HepG2 (cell line): ENCODE data around the gene PDE4D. TPM values are rescaled to one million over a fixed set of nuclear protein-coding genes. Genes with fewer than 3 reads are reported as not detected.
A peak's percentile ranks its signal among the peaks of the same experiment; 100 is the strongest.

Source experiments
- ATAC-seq: fragments of 200-7000 bp; cut with Tn5 transposase; 3 replicates; pipeline ENCODE4 v1.9.1; 2020; ENCODE audit warnings: mild to moderate bottlenecking, moderate library complexity
- BruUV-seq: library from RNA; stranded (reverse); fragments of 400-500 nt; replicated peaks from 2 replicates; lab custom pipeline; 2021; lab: Mats Ljungman, UMichigan
- CTCF ChIA-PET: fragments of 300-600 bp; formaldehyde crosslinking; extraction: SDS; loops from one replicate; lab custom pipeline; 2021; ENCODE audit warnings: low total read pairs, inconsistent platforms, low intra/inter-chr PET ratio; lab: Yijun Ruan, JAX
- POLR2A ChIA-PET: fragments of 350-600 bp; sonication (Branson Sonifier 250); formaldehyde crosslinking; loops from one replicate; lab custom pipeline; 2020; ENCODE audit warnings: antibody characterized with exemption, inconsistent platforms; lab: Yijun Ruan, JAX
- DNase-seq: peaks from one replicate; pipeline ENCODE4 v3.0.0-alpha.2; 2015; ENCODE audit warnings: low spot score
- FAIRE-seq: peaks from 3 replicates; lab custom pipeline; 2011; peaks lifted over from hg19 to GRCh38; lab: Jason Lieb, UNC
- H2AFZ ChIP-seq: one replicate; pipeline ENCODE4 v1.6.1; 2011; ENCODE audit warnings: low read length, inconsistent platforms
- H3K27ac ChIP-seq: fragments of 300-600 bp; 3 replicates; pipeline ENCODE4 v1.8.0; 2011; ENCODE audit warnings: mixed run types, mild to moderate bottlenecking, mixed read lengths, low read length, inconsistent platforms; ENCODE audit not compliant: insufficient read depth; ENCODE audit errors: extremely low read length
- H3K27me3 ChIP-seq, 2 experiments: fragments of 200-600 bp in 1 of 2; 2 replicates in 1 of 2; 3 replicates in 1 of 2; pipeline versions ENCODE4 v1.6.0 to v1.8.0; 2011; ENCODE audit warnings: low read length in 2 of 2, mild to moderate bottlenecking in 2 of 2, moderate library complexity in 2 of 2, inconsistent platforms in 1 of 2; ENCODE audit not compliant: insufficient read depth in 2 of 2, control insufficient read depth in 1 of 2
- H3K36me3 ChIP-seq, 2 experiments: fragments of 200-600 bp in 1 of 2; replicated peaks in 1 of 2; 2 replicates in 1 of 2; 3 replicates in 1 of 2; pipeline versions ENCODE4 v1.5.1 to v1.8.0; 2011; ENCODE audit warnings: low read length in 2 of 2, inconsistent platforms in 1 of 2; ENCODE audit not compliant: insufficient read depth in 2 of 2, control insufficient read depth in 1 of 2
- H3K4me1 ChIP-seq: 2 replicates; pipeline ENCODE4 v1.5.1; 2012; ENCODE audit warnings: low read length, inconsistent platforms; ENCODE audit not compliant: insufficient read depth
- H3K4me2 ChIP-seq: 2 replicates; pipeline ENCODE4 v1.6.0; 2011; ENCODE audit warnings: low read depth, low read length, inconsistent platforms
- H3K4me3 ChIP-seq, 3 experiments: fragments of 200-600 bp in 1 of 3; sonication (generic), shearing (Covaris generic) in 1 of 3; replicated peaks in 1 of 3; 2 replicates each; pipeline ENCODE4 v1.5.1; 2011 to 2016; ENCODE audit warnings: low read length in 3 of 3, inconsistent platforms in 2 of 3, low read depth in 2 of 3, mild to moderate bottlenecking in 2 of 3, control low read depth in 1 of 3, mixed read lengths in 1 of 3; ENCODE audit not compliant: insufficient read depth in 1 of 3
- H3K79me2 ChIP-seq: one replicate; pipeline ENCODE4 v1.6.1; 2011; ENCODE audit warnings: low read length, inconsistent platforms; ENCODE audit not compliant: insufficient read depth
- H3K9ac ChIP-seq: 2 replicates; pipeline ENCODE4 v1.6.0; 2011; ENCODE audit warnings: mild to moderate bottlenecking, low read depth, low read length, inconsistent platforms; ENCODE audit not compliant: insufficient read depth
- H3K9me3 ChIP-seq: 2 replicates; pipeline ENCODE4 v1.5.1; 2012; ENCODE audit warnings: mild to moderate bottlenecking, low read length
- H4K20me1 ChIP-seq: 2 replicates; pipeline ENCODE4 v1.6.0; 2011; ENCODE audit warnings: inconsistent platforms, mild to moderate bottlenecking, low read length, moderate library complexity; ENCODE audit not compliant: insufficient read depth
- CREB1 ChIP-seq, 2 experiments: fragments of 450-650 bp in 1 of 2; IDR thresholded peaks; 2 replicates each; pipeline ENCODE4 v1.6.1; 2016 to 2017; ENCODE audit warnings: control low read depth in 1 of 2, mild to moderate bottlenecking in 1 of 2, missing compliant biosample characterization in 1 of 2, missing genetic modification characterization in 1 of 2
- HNRNPH1 ChIP-seq: fragments of 200-400 bp; formaldehyde crosslinking; optimal IDR thresholded peaks from 2 replicates; pipeline ENCODE3; 2017; ENCODE audit warnings: mild to moderate bottlenecking, low read depth, low read length
- NR2F2 ChIP-seq: IDR thresholded peaks from 2 replicates; pipeline ENCODE4 v1.6.1; 2012; ENCODE audit warnings: low read depth, inconsistent platforms, borderline replicate concordance
- NR3C1 ChIP-seq: sonication (generic); formaldehyde crosslinking; IDR thresholded peaks from 2 replicates; pipeline ENCODE4 v1.4.0; 2020; ENCODE audit warnings: missing genetic modification reagents
- SOX13 ChIP-seq, 3 experiments: fragments of 450-650 bp in 1 of 3; sonication (generic) in 1 of 3; formaldehyde crosslinking in 1 of 3; IDR thresholded peaks in 2 of 3; conservative IDR thresholded peaks in 1 of 3; 2 replicates each; pipeline versions ENCODE4 v1.5.0 to v1.6.1; 2016 to 2020; ENCODE audit warnings: antibody characterized with exemption in 1 of 3, mild to moderate bottlenecking in 1 of 3, missing compliant biosample characterization in 1 of 3, missing genetic modification reagents in 1 of 3, moderate library complexity in 1 of 3
- SOX6 ChIP-seq, 2 experiments: fragments of 450-650 bp in 1 of 2; sonication (generic) in 1 of 2; formaldehyde crosslinking in 1 of 2; IDR thresholded peaks; 2 replicates each; pipeline versions ENCODE4 v1.4.0 to v1.6.1; 2017 to 2020; ENCODE audit warnings: antibody characterized with exemption in 1 of 2, mild to moderate bottlenecking in 1 of 2, missing genetic modification reagents in 1 of 2
- ZBTB20 ChIP-seq: sonication (generic); formaldehyde crosslinking; IDR thresholded peaks from 2 replicates; pipeline ENCODE4 v1.8.1; 2023; ENCODE audit warnings: missing genetic modification reagents, low read depth, mild to moderate bottlenecking, borderline replicate concordance
- ZNF121 ChIP-seq: sonication (generic); formaldehyde crosslinking; IDR thresholded peaks from 2 replicates; pipeline ENCODE4 v1.5.0; 2020; ENCODE audit warnings: mild to moderate bottlenecking, missing genetic modification reagents
- ZSCAN29 ChIP-seq: sonication (generic); formaldehyde crosslinking; conservative IDR thresholded peaks from 2 replicates; pipeline ENCODE4 v1.4.0; 2020; ENCODE audit warnings: mild to moderate bottlenecking, missing genetic modification reagents
- WGBS: methylation state at CpG from one replicate; pipeline ENCODE4 v1.1.6; 2017; ENCODE audit warnings: low lambda C conversion rate; 5-methylcytosine and 5-hydroxymethylcytosine counted together
- in situ Hi-C: cut with HindIII; loops from 2 replicates; pipeline ENCODE4 v1.10.0; 2017; ENCODE audit warnings: low pct_unique_long_range_greater_than_20kb; ENCODE audit not compliant: extremely low pct_ligation_motif_present
- intact Hi-C: fragments of 100-400 bp; cut with micrococcal nuclease; formaldehyde crosslinking; loops from one replicate; pipeline ENCODE4 v1.10.0; 2022; ENCODE audit not compliant: unreplicated experiment
- polyA plus RNA-seq, 8 experiments: library from polyadenylated mRNA; depleted of rRNA in 3 of 8; stranded (reverse) in 7 of 8; unstranded in 1 of 8; fragments of >200 nt; fragmentation: Illumina TruSeq in 4 of 8; extraction: Trizol in 4 of 8; gene quantifications; 2 replicates each; pipeline versions ENCODE4 v1.2.1 to v1.2.3, GENCODE V29; 2011 to 2016; ENCODE audit warnings: low read depth in 4 of 8, missing spikeins in 1 of 8, mixed read lengths in 1 of 8; ENCODE audit not compliant: insufficient read depth in 1 of 8
- total RNA-seq, 5 experiments: library from RNA; depleted of rRNA; stranded (reverse); fragments of >200 nt; fragmentation: Illumina TruSeq; extraction: Trizol; gene quantifications; 2 replicates each; pipeline ENCODE4 v1.2.3, GENCODE V29; 2016; ENCODE audit warnings: low read depth in 1 of 5
- TF ChIP-seq, protein P1 (sequence below): IDR thresholded peaks from 2 replicates; pipeline ENCODE4 v1.4.0; 2020; ENCODE audit warnings: mild to moderate bottlenecking, missing genetic modification reagents
- TF ChIP-seq, protein P2 (sequence below): sonication (generic); formaldehyde crosslinking; conservative IDR thresholded peaks from 2 replicates; pipeline ENCODE4 v1.4.0; 2020; ENCODE audit warnings: mild to moderate bottlenecking, missing genetic modification reagents, moderate library complexity
- TF ChIP-seq, protein P3 (sequence below): IDR thresholded peaks from 2 replicates; pipeline ENCODE4 v1.6.1; 2012; ENCODE audit warnings: low read depth, low read length, improper control_type of control experiment

Gene PDE4D
- total and polyA plus RNA-seq, 2 of the 13 experiments (the other 11 are each of a cell fraction or from before 2014, with no cell fraction given): 7.0 to 12.2 TPM

DNA sequence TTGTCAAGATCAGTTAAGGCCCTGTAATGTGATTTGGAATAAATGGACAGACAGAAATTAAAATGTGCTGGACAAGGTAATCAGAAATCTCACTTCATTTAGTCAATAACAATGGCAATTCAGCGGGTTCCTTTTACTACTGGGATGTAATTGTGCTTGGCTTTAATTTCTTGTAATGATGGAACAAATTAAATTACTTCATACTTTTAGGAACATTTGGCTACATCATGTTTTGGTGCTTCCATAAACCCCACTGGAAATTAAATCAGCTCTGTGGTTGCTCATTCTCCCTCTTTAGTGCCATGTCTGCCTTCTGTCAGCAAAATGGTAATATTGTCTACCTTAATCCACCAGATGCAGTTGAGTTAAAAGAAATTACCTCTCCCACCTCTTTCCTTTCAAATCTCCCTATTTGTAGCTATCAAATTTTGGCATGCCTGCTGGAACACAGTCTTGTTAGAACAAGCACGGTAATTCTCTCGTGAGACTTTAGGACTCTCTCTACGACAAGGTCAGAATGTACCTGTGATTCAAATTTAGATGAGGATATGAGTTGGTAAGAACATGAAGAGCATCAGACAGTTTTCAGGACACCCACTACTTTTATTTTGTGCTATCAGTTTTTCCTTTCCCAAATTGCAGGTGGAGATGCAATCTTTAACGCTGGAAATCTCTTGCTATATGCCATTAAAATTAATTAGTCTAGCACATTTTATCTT lies 834.4 kb downstream of the PDE4D start (continued):
- no peak for TF ChIP-seq NR2F2
- TF ChIP-seq ZSCAN29 (CRISPR knock-in tag): no peak
- no peak for TF ChIP-seq ZNF121 (CRISPR knock-in tag)
- TF ChIP-seq HNRNPH1: no peak

DNA sequence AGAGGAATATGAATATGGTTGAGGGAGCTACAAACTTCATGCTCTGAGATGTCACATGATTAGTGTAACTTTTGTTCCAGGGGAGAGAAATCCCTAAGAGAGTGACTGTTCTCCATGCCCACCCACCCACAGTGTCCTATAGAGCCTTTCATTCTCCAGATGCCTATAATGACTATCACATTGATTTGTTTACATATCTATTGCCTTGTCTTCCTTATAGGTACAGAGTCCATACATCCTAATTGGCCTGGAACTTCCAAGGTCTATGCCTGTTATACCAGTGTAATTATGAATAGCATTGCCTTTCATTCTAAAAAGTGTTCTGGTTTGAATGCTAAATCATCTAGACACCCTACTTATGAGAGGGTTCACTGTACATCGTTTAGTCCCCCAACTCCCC lies 835.3 kb downstream of the PDE4D start:
- no peak overlapping the region for H3K4me2 ChIP-seq
- no peak for TF ChIP-seq NR3C1 (CRISPR knock-in tag)
- TF ChIP-seq CREB1 (IDR thresholded peaks at IDR 0.05): no peak
- TF ChIP-seq CREB1 (CRISPR knock-in tag; IDR thresholded peaks at IDR 0.05): peak; percentile 20; the same call in 1 of the 2 replicates
- TF ChIP-seq, protein P1, sequence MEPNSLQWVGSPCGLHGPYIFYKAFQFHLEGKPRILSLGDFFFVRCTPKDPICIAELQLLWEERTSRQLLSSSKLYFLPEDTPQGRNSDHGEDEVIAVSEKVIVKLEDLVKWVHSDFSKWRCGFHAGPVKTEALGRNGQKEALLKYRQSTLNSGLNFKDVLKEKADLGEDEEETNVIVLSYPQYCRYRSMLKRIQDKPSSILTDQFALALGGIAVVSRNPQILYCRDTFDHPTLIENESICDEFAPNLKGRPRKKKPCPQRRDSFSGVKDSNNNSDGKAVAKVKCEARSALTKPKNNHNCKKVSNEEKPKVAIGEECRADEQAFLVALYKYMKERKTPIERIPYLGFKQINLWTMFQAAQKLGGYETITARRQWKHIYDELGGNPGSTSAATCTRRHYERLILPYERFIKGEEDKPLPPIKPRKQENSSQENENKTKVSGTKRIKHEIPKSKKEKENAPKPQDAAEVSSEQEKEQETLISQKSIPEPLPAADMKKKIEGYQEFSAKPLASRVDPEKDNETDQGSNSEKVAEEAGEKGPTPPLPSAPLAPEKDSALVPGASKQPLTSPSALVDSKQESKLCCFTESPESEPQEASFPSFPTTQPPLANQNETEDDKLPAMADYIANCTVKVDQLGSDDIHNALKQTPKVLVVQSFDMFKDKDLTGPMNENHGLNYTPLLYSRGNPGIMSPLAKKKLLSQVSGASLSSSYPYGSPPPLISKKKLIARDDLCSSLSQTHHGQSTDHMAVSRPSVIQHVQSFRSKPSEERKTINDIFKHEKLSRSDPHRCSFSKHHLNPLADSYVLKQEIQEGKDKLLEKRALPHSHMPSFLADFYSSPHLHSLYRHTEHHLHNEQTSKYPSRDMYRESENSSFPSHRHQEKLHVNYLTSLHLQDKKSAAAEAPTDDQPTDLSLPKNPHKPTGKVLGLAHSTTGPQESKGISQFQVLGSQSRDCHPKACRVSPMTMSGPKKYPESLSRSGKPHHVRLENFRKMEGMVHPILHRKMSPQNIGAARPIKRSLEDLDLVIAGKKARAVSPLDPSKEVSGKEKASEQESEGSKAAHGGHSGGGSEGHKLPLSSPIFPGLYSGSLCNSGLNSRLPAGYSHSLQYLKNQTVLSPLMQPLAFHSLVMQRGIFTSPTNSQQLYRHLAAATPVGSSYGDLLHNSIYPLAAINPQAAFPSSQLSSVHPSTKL (CRISPR knock-in tag): peak; percentile 64
- no peak for TF ChIP-seq SOX13 (IDR thresholded peaks at IDR 0.05)
- TF ChIP-seq SOX13 (CRISPR knock-in tag; conservative IDR thresholded peaks at IDR 0.05 in 1 of 2, IDR thresholded peaks at IDR 0.05 in 1 of 2): no peak
- TF ChIP-seq ZBTB20 (CRISPR knock-in tag): peak; percentile 70; the same call in 1 of the 2 replicates
- TF ChIP-seq, protein P2, sequence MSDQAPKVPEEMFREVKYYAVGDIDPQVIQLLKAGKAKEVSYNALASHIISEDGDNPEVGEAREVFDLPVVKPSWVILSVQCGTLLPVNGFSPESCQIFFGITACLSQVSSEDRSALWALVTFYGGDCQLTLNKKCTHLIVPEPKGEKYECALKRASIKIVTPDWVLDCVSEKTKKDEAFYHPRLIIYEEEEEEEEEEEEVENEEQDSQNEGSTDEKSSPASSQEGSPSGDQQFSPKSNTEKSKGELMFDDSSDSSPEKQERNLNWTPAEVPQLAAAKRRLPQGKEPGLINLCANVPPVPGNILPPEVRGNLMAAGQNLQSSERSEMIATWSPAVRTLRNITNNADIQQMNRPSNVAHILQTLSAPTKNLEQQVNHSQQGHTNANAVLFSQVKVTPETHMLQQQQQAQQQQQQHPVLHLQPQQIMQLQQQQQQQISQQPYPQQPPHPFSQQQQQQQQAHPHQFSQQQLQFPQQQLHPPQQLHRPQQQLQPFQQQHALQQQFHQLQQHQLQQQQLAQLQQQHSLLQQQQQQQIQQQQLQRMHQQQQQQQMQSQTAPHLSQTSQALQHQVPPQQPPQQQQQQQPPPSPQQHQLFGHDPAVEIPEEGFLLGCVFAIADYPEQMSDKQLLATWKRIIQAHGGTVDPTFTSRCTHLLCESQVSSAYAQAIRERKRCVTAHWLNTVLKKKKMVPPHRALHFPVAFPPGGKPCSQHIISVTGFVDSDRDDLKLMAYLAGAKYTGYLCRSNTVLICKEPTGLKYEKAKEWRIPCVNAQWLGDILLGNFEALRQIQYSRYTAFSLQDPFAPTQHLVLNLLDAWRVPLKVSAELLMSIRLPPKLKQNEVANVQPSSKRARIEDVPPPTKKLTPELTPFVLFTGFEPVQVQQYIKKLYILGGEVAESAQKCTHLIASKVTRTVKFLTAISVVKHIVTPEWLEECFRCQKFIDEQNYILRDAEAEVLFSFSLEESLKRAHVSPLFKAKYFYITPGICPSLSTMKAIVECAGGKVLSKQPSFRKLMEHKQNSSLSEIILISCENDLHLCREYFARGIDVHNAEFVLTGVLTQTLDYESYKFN (CRISPR knock-in tag): peak; percentile 53; the same call in 1 of the 2 replicates
- TF ChIP-seq, protein P3, sequence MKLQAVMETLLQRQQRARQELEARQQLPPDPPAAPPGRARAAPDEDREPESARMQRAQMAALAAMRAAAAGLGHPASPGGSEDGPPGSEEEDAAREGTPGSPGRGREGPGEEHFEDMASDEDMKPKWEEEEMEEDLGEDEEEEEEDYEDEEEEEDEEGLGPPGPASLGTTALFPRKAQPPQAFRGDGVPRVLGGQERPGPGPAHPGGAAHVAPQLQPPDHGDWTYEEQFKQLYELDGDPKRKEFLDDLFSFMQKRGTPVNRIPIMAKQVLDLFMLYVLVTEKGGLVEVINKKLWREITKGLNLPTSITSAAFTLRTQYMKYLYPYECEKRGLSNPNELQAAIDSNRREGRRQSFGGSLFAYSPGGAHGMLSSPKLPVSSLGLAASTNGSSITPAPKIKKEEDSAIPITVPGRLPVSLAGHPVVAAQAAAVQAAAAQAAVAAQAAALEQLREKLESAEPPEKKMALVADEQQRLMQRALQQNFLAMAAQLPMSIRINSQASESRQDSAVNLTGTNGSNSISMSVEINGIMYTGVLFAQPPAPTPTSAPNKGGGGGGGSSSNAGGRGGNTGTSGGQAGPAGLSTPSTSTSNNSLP: peak; percentile 77
- TF ChIP-seq SOX6 (IDR thresholded peaks at IDR 0.05): no peak
- TF ChIP-seq SOX6 (CRISPR knock-in tag; IDR thresholded peaks at IDR 0.05): peak; percentile 23; the same call in 1 of the 2 replicates

More for the DNA sequence above, 835.3 kb downstream of the PDE4D start:
- in situ Hi-C loops (no loop called here), intact Hi-C loops (no loop called here)
- no peak overlapping the region for H3K4me3 ChIP-seq
- ChIA-PET POLR2A (no interaction called here), CTCF (no interaction called here)
- H3K9ac ChIP-seq: no peak overlapping the region
- ATAC-seq (peak; percentile 47), FAIRE-seq (no peak), DNase-seq (no peak)
- H3K36me3 ChIP-seq: no peaks in the 10 kb centered on the region
- no peaks in the 10 kb centered on the region for H3K79me2 ChIP-seq
- H4K20me1 ChIP-seq: no peaks in the 10 kb centered on the region
- peaks cover 51% of the 10 kb centered on the region for H3K4me1 ChIP-seq
- 0% methylated on average over 1 of the region's 1 CpG for WGBS
- H3K27ac ChIP-seq: no peak overlapping the region
- H2AFZ ChIP-seq: no peak overlapping the region
- BruUV-seq: no TSS peak
- no peaks in the 10 kb centered on the region for H3K27me3 ChIP-seq
- no peaks in the 10 kb centered on the region for H3K9me3 ChIP-seq
